GM19467 (cell line): ENCODE data around the gene LARGE1.

Source experiments
- ATAC-seq: cut with Tn5 transposase; IDR thresholded peaks from one replicate; pipeline ENCODE4 v1.9.1; 2021; ENCODE audit warnings: mild to moderate bottlenecking, moderate library complexity; ENCODE audit not compliant: unreplicated experiment

The LARGE1 gene

GRCh38 chr22:33737662-33738061 lies 182.6 kb downstream of the LARGE1 start:
- ATAC-seq, result no peak

GRCh38 chr22:33735978-33736377 lies 184.3 kb downstream of the LARGE1 start:
- no peak for ATAC-seq

GRCh38 chr22:33728847-33729246 lies 191.4 kb downstream of the LARGE1 start:
- ATAC-seq, result no peak

- ATAC-seq, result no peak
These were observed 194.0 kb downstream of the LARGE1 start for GRCh38 chr22:33726294-33726734.

GRCh38 chr22:33723915-33724314 lies 196.4 kb downstream of the LARGE1 start:
- no peak for ATAC-seq

GRCh38 chr22:33722816-33723215 lies 197.5 kb downstream of the LARGE1 start:
- ATAC-seq, result no peak

- no peak for ATAC-seq
These were observed 200.0 kb downstream of the LARGE1 start for GRCh38 chr22:33720166-33720878.

GRCh38 chr22:33717694-33718396 lies 202.4 kb downstream of the LARGE1 start:
- ATAC-seq, result no peak

- ATAC-seq, result no peak
These were observed 204.9 kb downstream of the LARGE1 start for GRCh38 chr22:33715237-33715985.

- ATAC-seq, result no peak
These were observed 209.9 kb downstream of the LARGE1 start for GRCh38 chr22:33710326-33710725.

GRCh38 chr22:33707581-33707980 lies 212.7 kb downstream of the LARGE1 start:
- ATAC-seq, result no peak

GRCh38 chr22:33706100-33706499 lies 214.2 kb downstream of the LARGE1 start:
- ATAC-seq, result no peak

- ATAC-seq, result no peak
These were observed 221.1 kb downstream of the LARGE1 start for GRCh38 chr22:33699176-33699575.

- ATAC-seq, result no peak
These were observed 222.6 kb downstream of the LARGE1 start for GRCh38 chr22:33697640-33698039.

- ATAC-seq, result no peak
These were observed 229.1 kb downstream of the LARGE1 start for GRCh38 chr22:33691057-33691630.

GRCh38 chr22:33688903-33689302 lies 231.4 kb downstream of the LARGE1 start:
- no peak for ATAC-seq

- no peak for ATAC-seq
These were observed 232.8 kb downstream of the LARGE1 start for GRCh38 chr22:33687464-33687863.

- no peak for ATAC-seq
These were observed 236.2 kb downstream of the LARGE1 start for GRCh38 chr22:33684087-33684486.

- ATAC-seq, result no peak
These were observed 237.3 kb downstream of the LARGE1 start for GRCh38 chr22:33682927-33683326.

GRCh38 chr22:33680632-33681031 lies 239.6 kb downstream of the LARGE1 start:
- ATAC-seq, result no peak

- ATAC-seq, result no peak
These were observed 241.8 kb downstream of the LARGE1 start for GRCh38 chr22:33678523-33678922.
